Gastroesophageal sphincter (tissue), 4 donors: ENCODE measurements around the gene FRMD3. TPM values are rescaled to one million over a fixed set of nuclear protein-coding genes. Genes with fewer than 3 reads are reported as not detected.

Source experiments
- ATAC-seq: fragments of 150-250 bp; one replicate; pipeline ENCODE4 v1.9.1; 2016; ENCODE audit warnings: mild to moderate bottlenecking, moderate library complexity
- H3K27ac ChIP-seq, 4 donors: fragments of 200-600 bp; sonication (generic) in 3 of 4; 1 replicate in 3 of 4; 2 replicates in 1 of 4; pipeline ENCODE4 v1.5.1; 2016 to 2019
- H3K27me3 ChIP-seq: fragments of 200-600 bp; sonication (generic); one replicate; pipeline ENCODE4 v1.5.1; 2019
- H3K36me3 ChIP-seq, 2 donors: fragments of 200-600 bp; sonication (generic); one replicate each; pipeline ENCODE4 v1.5.1; 2019; ENCODE audit warnings: control low read depth in 1 of 2
- H3K4me1 ChIP-seq, 3 donors: fragments of 200-600 bp; sonication (generic); 1 replicate in 2 of 3; 2 replicates in 1 of 3; pipeline ENCODE4 v1.5.1; 2016 to 2019; ENCODE audit warnings: control low read depth in 2 of 3
- H3K4me3 ChIP-seq, 2 donors: fragments of 200-600 bp; sonication (generic); one replicate each; pipeline ENCODE4 v1.5.1; 2019; ENCODE audit warnings: mild to moderate bottlenecking in 1 of 2, moderate library complexity in 1 of 2
- H3K9me3 ChIP-seq, 3 donors: fragments of 200-600 bp; sonication (generic); one replicate each; pipeline ENCODE4 v1.5.1; 2017 to 2019; ENCODE audit warnings: control low read depth in 2 of 3
- EP300 ChIP-seq: sonication (generic); formaldehyde crosslinking; IDR thresholded peaks from one replicate; pipeline ENCODE4 v1.6.1; 2017; ENCODE audit warnings: antibody characterized with exemption, mild to moderate bottlenecking
- POLR2A ChIP-seq, 2 donors: fragments of 450-650 bp; IDR thresholded peaks; one replicate each; pipeline ENCODE4 v1.6.1; 2017; ENCODE audit warnings: antibody characterized with exemption in 2 of 2, mild to moderate bottlenecking in 2 of 2, moderate library complexity in 1 of 2
- POLR2AphosphoS5 ChIP-seq: sonication (generic); formaldehyde crosslinking; IDR thresholded peaks from one replicate; pipeline ENCODE4 v1.6.1; 2017; ENCODE audit warnings: antibody characterized with exemption
- WGBS, 2 donors: methylation state at CpG; one replicate each; pipeline ENCODE4 v1.1.5; 2018; ENCODE audit warnings: low coverage in 1 of 2; 5-methylcytosine and 5-hydroxymethylcytosine counted together
- small RNA-seq, 4 donors: library from RNA; depleted of rRNA; stranded (forward); fragments of <200 nt; gene quantifications; one replicate each; pipeline ENCODE3, GENCODE V24; 2016
- total RNA-seq, 4 donors: library from RNA; depleted of rRNA; stranded (reverse); fragments of >200 nt; gene quantifications; one replicate each; pipeline ENCODE4 v1.1.0, GENCODE V29; 2016
- TF ChIP-seq, protein P1 (sequence below), 4 experiments: fragments of 200-600 bp in 2 of 4; fragments of 450-650 bp in 2 of 4; sonication (generic) in 1 of 4; IDR thresholded peaks; one replicate each; pipeline ENCODE4 v1.5.1; 2017 to 2019; ENCODE audit warnings: antibody characterized with exemption in 4 of 4, mild to moderate bottlenecking in 2 of 4, moderate library complexity in 2 of 4

The FRMD3 gene
- total RNA-seq, 4 donors from 2014 or later: 6.8 to 15.1 (median 11.3) TPM

DNA sequence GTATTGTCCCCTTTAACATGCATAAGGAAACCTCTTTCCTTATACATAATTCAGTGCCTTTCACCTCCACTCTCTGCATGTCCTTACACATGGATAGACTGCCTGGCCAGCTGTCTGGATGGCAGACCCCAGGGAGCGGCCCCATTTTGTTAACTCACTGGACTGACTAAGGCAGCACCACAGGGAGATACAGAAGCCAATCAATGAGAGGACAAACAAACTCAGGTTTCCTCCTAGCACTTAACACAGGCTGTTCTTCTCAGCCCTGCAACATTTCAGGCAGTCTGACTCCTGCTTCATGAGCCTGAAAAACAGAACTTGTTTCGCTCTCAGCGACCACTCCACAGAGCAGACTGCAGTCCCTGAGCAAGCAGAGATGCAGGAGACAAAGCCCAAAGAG, 339.8 kb downstream of the FRMD3 start:
- no peak for ATAC-seq
- TF ChIP-seq, protein P1, sequence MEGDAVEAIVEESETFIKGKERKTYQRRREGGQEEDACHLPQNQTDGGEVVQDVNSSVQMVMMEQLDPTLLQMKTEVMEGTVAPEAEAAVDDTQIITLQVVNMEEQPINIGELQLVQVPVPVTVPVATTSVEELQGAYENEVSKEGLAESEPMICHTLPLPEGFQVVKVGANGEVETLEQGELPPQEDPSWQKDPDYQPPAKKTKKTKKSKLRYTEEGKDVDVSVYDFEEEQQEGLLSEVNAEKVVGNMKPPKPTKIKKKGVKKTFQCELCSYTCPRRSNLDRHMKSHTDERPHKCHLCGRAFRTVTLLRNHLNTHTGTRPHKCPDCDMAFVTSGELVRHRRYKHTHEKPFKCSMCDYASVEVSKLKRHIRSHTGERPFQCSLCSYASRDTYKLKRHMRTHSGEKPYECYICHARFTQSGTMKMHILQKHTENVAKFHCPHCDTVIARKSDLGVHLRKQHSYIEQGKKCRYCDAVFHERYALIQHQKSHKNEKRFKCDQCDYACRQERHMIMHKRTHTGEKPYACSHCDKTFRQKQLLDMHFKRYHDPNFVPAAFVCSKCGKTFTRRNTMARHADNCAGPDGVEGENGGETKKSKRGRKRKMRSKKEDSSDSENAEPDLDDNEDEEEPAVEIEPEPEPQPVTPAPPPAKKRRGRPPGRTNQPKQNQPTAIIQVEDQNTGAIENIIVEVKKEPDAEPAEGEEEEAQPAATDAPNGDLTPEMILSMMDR (IDR thresholded peaks at IDR 0.05): no peak
- TF ChIP-seq POLR2A (IDR thresholded peaks at IDR 0.05) (no peak), POLR2AphosphoS5 (no peak), EP300 (no peak)
- Histone ChIP-seq H3K9me3 (no peaks in the 10 kb centered on the region), H3K4me1 (no peaks in the 10 kb centered on the region), H3K27ac (no peak overlapping the region), H3K27me3 (peaks cover 40% of the 10 kb centered on the region), H3K36me3 (no peaks in the 10 kb centered on the region), H3K4me3 (no peak overlapping the region)
- 18% methylated on average over 2 of the region's 3 CpGs; no CpG with 5 or more reads in 1 of the 2 donors for WGBS, 2 donors

DNA sequence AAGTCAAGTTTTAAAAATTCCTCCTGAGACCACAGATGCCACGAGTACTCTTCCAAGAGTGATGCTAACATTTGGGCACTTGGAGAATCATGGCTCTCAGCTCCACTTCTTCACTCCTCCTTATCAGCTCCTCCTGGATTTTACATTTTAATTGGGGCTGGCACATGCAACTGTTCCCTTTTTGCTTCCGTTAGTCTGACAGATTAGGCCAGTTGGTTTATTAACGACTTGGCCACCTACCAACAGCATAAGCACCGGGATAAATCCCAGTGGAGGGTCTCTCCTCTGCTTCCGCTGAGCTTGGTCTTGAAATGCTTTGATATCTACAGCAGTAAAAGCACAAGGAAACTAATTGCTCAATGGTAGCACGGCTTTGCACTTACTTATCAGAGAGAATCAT, 340.6 kb downstream of the FRMD3 start:
- Histone ChIP-seq H3K9me3 (no peaks in the 10 kb centered on the region), H3K27ac (no peak overlapping the region), H3K27me3 (peaks cover 47% of the 10 kb centered on the region), H3K36me3 (no peaks in the 10 kb centered on the region), H3K4me3 (no peak overlapping the region), H3K4me1 (no peaks in the 10 kb centered on the region)
- no peak for ATAC-seq
- WGBS, 2 donors: 26 to 38% methylated on average over 3 to 6 of the region's 6 CpGs
- TF ChIP-seq, protein P1 (IDR thresholded peaks at IDR 0.05): no peak
- TF ChIP-seq POLR2AphosphoS5: no peak
- no peak for TF ChIP-seq EP300
- TF ChIP-seq POLR2A (IDR thresholded peaks at IDR 0.05): no peak

- H3K36me3 ChIP-seq: no peaks in the 10 kb centered on the region
- TF ChIP-seq POLR2A (IDR thresholded peaks at IDR 0.05) (no peak), POLR2AphosphoS5 (no peak), EP300 (no peak)
- TF ChIP-seq, protein P1 (IDR thresholded peaks at IDR 0.05): no peak
- no peak overlapping the region for H3K4me3 ChIP-seq
- WGBS, 2 donors: 75 to 100% methylated on average over 2 of the region's 2 CpGs
- H3K27ac ChIP-seq: no peak overlapping the region
- H3K9me3 ChIP-seq: no peaks in the 10 kb centered on the region
- H3K27me3 ChIP-seq: peaks cover 48% of the 10 kb centered on the region
- no peak for ATAC-seq
- no peaks in the 10 kb centered on the region for H3K4me1 ChIP-seq
Observed at GRCh38 chr9:83196946-83197345, 341.3 kb downstream of the FRMD3 start.

Small RNAs within 50 kb of the gene (small RNA-seq; reads per million reads assigned to genes)
- gene AL137847.3: 0 reads per million in 4 donors
- gene RN7SKP242: 0 reads per million in 4 donors
- gene RNU4-29P: 0 reads per million in 4 donors

Other genes with a start within 250 kb of the FRMD3 start
- gene IDNK, start 84.7 kb upstream of the FRMD3 start, total RNA-seq: 10 to 100 TPM in 2 of 4 donors, 1 to 10 TPM in 2; 4.5 to 16.8 (median 8.0) TPM
- 100 to 1,000 TPM; 112 to 132 (median 117) TPM for gene UBQLN1, start 169.6 kb upstream of the FRMD3 start, total RNA-seq